Psoas muscle (tissue), 8 donors: ENCODE results near the gene TULP4. TPM values are rescaled to one million over a fixed set of nuclear protein-coding genes. Genes with fewer than 3 reads are reported as not detected.
"Not testable (repeated sequence)": the region's sequence is repeated elsewhere in the genome, so short reads cannot be mapped to it uniquely, and the experiment has no call there.

Experiments used
- ATAC-seq, 4 donors: fragments of 200-7000 bp; cut with Tn5 transposase; one replicate each; pipeline ENCODE4 v1.9.1; 2020; ENCODE audit warnings: moderate library complexity in 3 of 4, mild to moderate bottlenecking in 2 of 4
- DNase-seq, 2 donors: peaks; one replicate each; pipeline ENCODE4 v3.0.0-alpha.2; 2020
- H3K27ac ChIP-seq: fragments of 200-600 bp; one replicate; pipeline ENCODE4 v1.8.0; 2022
- H3K27me3 ChIP-seq, 3 donors: fragments of 200-600 bp in 1 of 3; one replicate each; pipeline versions ENCODE4 v1.6.1 to v1.8.0; 2013 to 2022; ENCODE audit warnings: low read length in 2 of 3, mild to moderate bottlenecking in 2 of 3, moderate library complexity in 1 of 3; ENCODE audit not compliant: insufficient read depth in 3 of 3
- H3K36me3 ChIP-seq, 2 donors: fragments of 200-600 bp in 1 of 2; one replicate each; pipeline versions ENCODE4 v1.6.1 to v1.8.0; 2013 to 2022; ENCODE audit warnings: low read depth in 1 of 2, mild to moderate bottlenecking in 1 of 2, moderate library complexity in 1 of 2; ENCODE audit not compliant: insufficient read depth in 1 of 2
- H3K4me1 ChIP-seq: fragments of 200-600 bp; one replicate; pipeline ENCODE4 v1.8.0; 2022
- H3K4me3 ChIP-seq: fragments of 200-600 bp; one replicate; pipeline ENCODE4 v1.8.0; 2022; ENCODE audit warnings: mild to moderate bottlenecking
- H3K9me3 ChIP-seq: fragments of 200-600 bp; one replicate; pipeline ENCODE4 v1.8.0; 2022
- CTCF ChIP-seq: fragments of 200-600 bp; IDR thresholded peaks from one replicate; pipeline ENCODE4 v1.8.0; 2022; ENCODE audit warnings: antibody characterized with exemption
- WGBS, 3 donors: extraction: QIAGEN DNeasy Blood & Tissue Kit; methylation state at CpG; one replicate each; pipeline versions ENCODE4 v1.1.6 to v1.1.7; 2013; 5-methylcytosine and 5-hydroxymethylcytosine counted together
- intact Hi-C, 2 donors: fragments of 100-400 bp; cut with DNase I; formaldehyde crosslinking; loops; one replicate each; pipeline versions ENCODE4 v1.11.0 to v1.14.2; 2022
- polyA plus RNA-seq, 3 donors: library from polyadenylated mRNA; stranded (reverse); fragments of 200-250 nt; gene quantifications; one replicate each; pipeline ENCODE4 v1.2.3, GENCODE V29; 2013
- total RNA-seq, 4 donors: library from RNA; stranded (reverse); fragmentation: NEBNext Ultra II Directional in 2 of 4; extraction: Animal tissue kit (Norgen Biotek cat#: 25700) in 2 of 4; gene quantifications; one replicate each; pipeline versions ENCODE4 v1.2.1 to v1.2.4, GENCODE V29; 2021 to 2023
- donor health status: healthy with polysubstance abuse.
- donor health status: DM: no; HTN: no; CAD: no; lungs with moderate emphysema.
- donor health status: Bipolar disorder and iron deficiency.
- donor health status: healthy.
- donor health status: DM: yes; HTN: yes; CAD: no.
- donor health status: DM: no; HTN: no; CAD: no.
- donor health status: DM: no; HTN: no; CAD: no.
- donor health status: DM: yes; HTN: yes; CAD: no.

The TULP4 gene
- total and polyA plus RNA-seq, 7 donors = 2.2 to 103 (median 63.2) TPM

- 59 to 68% (median 66%) methylated on average over 6 of the region's 6 CpGs for WGBS, 3 donors
- intact Hi-C loops = no loop called here
- Histone ChIP-seq H3K4me3 (no peak overlapping the region), H3K27ac (no peak overlapping the region), H3K36me3 (no peaks in the 10 kb centered on the region), H3K27me3 (no peaks in the 10 kb centered on the region), H3K4me1 (no peaks in the 10 kb centered on the region), H3K9me3 (no peaks in the 10 kb centered on the region)
- no peak for DNase-seq
- TF ChIP-seq CTCF = no peak
- ATAC-seq = no peak
Measured at GRCh38 chr6:158552055-158552795, 240.0 kb downstream of the TULP4 start.

DNA sequence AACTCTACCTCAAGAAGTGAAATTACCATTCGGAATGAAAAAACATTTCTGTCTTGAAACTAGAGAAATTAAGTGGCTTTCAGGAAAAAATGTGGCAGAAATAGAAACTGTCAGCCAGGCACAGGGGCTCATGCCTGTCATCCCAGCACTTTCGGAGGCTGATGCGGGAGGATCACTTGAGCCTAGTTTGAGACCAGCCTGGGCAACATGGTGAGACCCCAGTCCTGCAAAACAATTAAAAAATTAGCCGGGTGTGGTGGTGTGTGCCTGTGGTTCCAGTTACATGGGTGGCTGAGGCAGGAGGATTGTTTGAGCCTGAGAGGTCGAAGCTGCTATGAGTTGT, 240.5 kb downstream of the TULP4 start:
- H3K4me1 ChIP-seq = no peaks in the 10 kb centered on the region
- no peaks in the 10 kb centered on the region for H3K27me3 ChIP-seq
- no peaks in the 10 kb centered on the region for H3K9me3 ChIP-seq
- no peak for TF ChIP-seq CTCF
- intact Hi-C loops = no loop called here
- DNase-seq (no peak), ATAC-seq (no peak)
- no peaks in the 10 kb centered on the region for H3K36me3 ChIP-seq
- H3K27ac ChIP-seq = no peak overlapping the region
- no peak overlapping the region for H3K4me3 ChIP-seq
- WGBS, 3 donors = 85 to 90% (median 88%) methylated on average over 5 of the region's 5 CpGs

DNA sequence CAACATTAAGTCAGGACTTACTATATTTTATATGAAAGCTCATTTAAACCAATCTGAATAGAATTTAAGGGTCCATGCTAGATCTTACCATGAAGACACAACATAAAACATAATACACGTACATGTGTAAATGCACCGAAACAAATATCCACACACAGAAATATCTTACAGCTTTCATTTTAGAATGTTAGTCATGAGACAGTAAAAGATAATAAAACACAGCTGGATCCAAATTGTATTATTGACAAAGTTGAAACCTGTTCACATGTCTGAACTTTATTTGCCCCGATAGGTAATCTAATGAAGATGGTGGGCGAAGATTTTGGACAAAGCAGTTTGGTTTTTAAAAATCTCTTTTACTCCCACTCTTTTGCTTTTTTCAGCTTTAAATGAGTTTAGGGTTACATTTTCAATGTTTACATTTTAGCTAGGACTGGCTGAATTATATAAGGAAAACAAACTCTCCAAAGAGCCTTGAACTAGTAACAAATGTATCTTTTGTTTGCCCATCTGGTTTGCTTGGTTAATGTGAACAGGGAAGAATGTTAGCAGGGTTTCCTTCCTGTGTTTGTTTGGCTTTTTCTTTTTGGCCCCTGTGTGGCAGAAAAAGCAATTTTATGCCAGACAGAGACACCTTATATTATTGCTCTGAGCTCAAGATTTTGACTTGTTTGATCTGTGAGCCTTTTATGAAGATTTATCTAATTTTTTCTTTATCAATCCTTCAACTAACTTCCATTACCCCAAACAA, 242.5 kb downstream of the TULP4 start:
- no peaks in the 10 kb centered on the region for H3K27me3 ChIP-seq
- ATAC-seq (no peak), DNase-seq (no peak)
- intact Hi-C loops = no loop called here
- no peaks in the 10 kb centered on the region for H3K36me3 ChIP-seq
- H3K27ac ChIP-seq = no peak overlapping the region
- H3K4me3 ChIP-seq = no peak overlapping the region
- H3K4me1 ChIP-seq = peaks cover 5% of the 10 kb centered on the region
- H3K9me3 ChIP-seq = no peaks in the 10 kb centered on the region
- TF ChIP-seq CTCF = no peak
- 89 to 90% (median 90%) methylated on average over 4 of the region's 4 CpGs for WGBS, 3 donors

DNA sequence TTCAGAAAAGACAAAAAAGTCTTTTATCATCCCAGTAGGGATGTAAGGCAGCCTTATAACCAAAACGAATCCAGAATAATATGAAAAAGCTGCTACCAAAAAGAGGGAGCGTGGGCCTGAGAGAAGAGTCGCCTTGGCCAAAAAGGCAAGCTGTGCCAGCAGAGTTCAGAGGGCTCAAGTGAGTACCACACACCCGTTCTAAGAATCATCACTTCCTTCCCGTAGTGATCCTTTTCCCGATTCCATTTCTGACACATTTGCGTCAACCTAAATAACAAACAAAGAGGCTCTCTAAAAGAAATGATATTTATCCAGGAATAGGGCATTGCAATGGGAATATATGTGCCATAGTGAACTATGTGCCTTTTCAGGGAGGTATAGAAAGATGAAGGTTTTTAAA, 243.8 kb downstream of the TULP4 start:
- Histone ChIP-seq H3K4me1 (peaks cover 9% of the 10 kb centered on the region), H3K27me3 (no peaks in the 10 kb centered on the region), H3K27ac (no peak overlapping the region), H3K36me3 (no peaks in the 10 kb centered on the region), H3K4me3 (no peak overlapping the region), H3K9me3 (no peaks in the 10 kb centered on the region)
- intact Hi-C loops = no loop called here
- ATAC-seq = no peak
- no peak for TF ChIP-seq CTCF
- 52 to 63% (median 61%) methylated on average over 7 of the region's 7 CpGs for WGBS, 3 donors
- DNase-seq = no peak

- H3K4me1 ChIP-seq = peaks cover 19% of the 10 kb centered on the region
- intact Hi-C loops, H3K9me3 ChIP-seq, H3K27me3 ChIP-seq, H3K27ac ChIP-seq, H3K4me3 ChIP-seq, ATAC-seq, H3K36me3 ChIP-seq, DNase-seq: not testable (repeated sequence)
- 93 to 94% (median 93%) methylated on average over 3 of the region's 3 CpGs for WGBS, 3 donors
Measured at GRCh38 chr6:158557110-158557509, 244.8 kb downstream of the TULP4 start.
